K562 (cell line): Measurements from ENCODE around the gene NMNAT2. TPM values are rescaled to one million over a fixed set of nuclear protein-coding genes. Genes with fewer than 3 reads are reported as not detected.

Experiments used
- ATAC-seq: fragments of 200-7000 bp; cut with Tn5 transposase; 3 replicates; pipeline ENCODE4 v1.9.1; 2020; ENCODE audit warnings: moderate library complexity
- BruUV-seq: library from RNA; stranded (reverse); fragments of 400-500 nt; replicated peaks from 2 replicates; lab custom pipeline; 2021; lab: Mats Ljungman, UMichigan
- CTCF ChIA-PET: fragments of 300-600 bp; formaldehyde crosslinking; extraction: SDS; loops from one replicate; lab custom pipeline; 2021; ENCODE audit warnings: low intra/inter-chr PET ratio; lab: Yijun Ruan, JAX
- POLR2A ChIA-PET: fragments of 300-600, 350-650 bp; sonication (Branson Sonifier 250); formaldehyde crosslinking; extraction: SDS; loops from one replicate; lab custom pipeline; 2021; ENCODE audit warnings: antibody characterized with exemption, inconsistent platforms; lab: Yijun Ruan, JAX
- DNase-seq, 4 experiments: peaks; one replicate each; pipeline versions ENCODE4 v3.0.0 to v3.0.0-alpha.2; 2011 to 2018; ENCODE audit warnings: low spot score in 3 of 4, mixed read lengths in 3 of 4; ENCODE audit errors: extremely low read depth in 1 of 4
- FAIRE-seq: peaks from 2 replicates; lab custom pipeline; 2011; peaks lifted over from hg19 to GRCh38; lab: Jason Lieb, UNC
- H2AFZ ChIP-seq: 2 replicates; pipeline ENCODE4 v1.6.0; 2011; ENCODE audit warnings: low read depth, low read length, control low read depth, inconsistent platforms
- H3K27ac ChIP-seq: fragments of 200-600 bp; 3 replicates; pipeline ENCODE4 v1.8.0; 2011; ENCODE audit warnings: low read depth, mild to moderate bottlenecking, control low read depth, inconsistent platforms, low read length, moderate library complexity, mixed read lengths; ENCODE audit errors: extremely low read depth
- H3K27me3 ChIP-seq, 2 experiments: fragments of 300-600 bp in 1 of 2; 2 replicates in 1 of 2; 3 replicates in 1 of 2; pipeline versions ENCODE4 v1.6.0 to v1.8.0; 2011; ENCODE audit warnings: inconsistent platforms in 2 of 2, low read length in 2 of 2, mild to moderate bottlenecking in 1 of 2, mixed read lengths in 1 of 2, moderate library complexity in 1 of 2; ENCODE audit not compliant: control insufficient read depth in 2 of 2, insufficient read depth in 2 of 2
- H3K36me3 ChIP-seq: fragments of 300-600 bp; 3 replicates; pipeline ENCODE4 v1.8.0; 2011; ENCODE audit warnings: mild to moderate bottlenecking, low read length, inconsistent platforms; ENCODE audit not compliant: control insufficient read depth, insufficient read depth
- H3K4me1 ChIP-seq, 2 experiments: fragments of 200-600 bp in 1 of 2; replicated peaks in 1 of 2; 2 replicates in 1 of 2; 3 replicates in 1 of 2; pipeline versions ENCODE4 v1.5.1 to v1.8.0; 2011; ENCODE audit warnings: inconsistent platforms in 2 of 2, low read length in 2 of 2, mild to moderate bottlenecking in 1 of 2, mixed read lengths in 1 of 2, moderate library complexity in 1 of 2; ENCODE audit not compliant: control insufficient read depth in 2 of 2, insufficient read depth in 2 of 2
- H3K4me2 ChIP-seq: 2 replicates; pipeline ENCODE4 v1.6.1; 2011; ENCODE audit warnings: low read length, control low read depth, inconsistent platforms, mixed read lengths; ENCODE audit not compliant: insufficient read depth
- H3K4me3 ChIP-seq: fragments of 200-600 bp; sonication (generic), shearing (Covaris generic); 2 replicates; pipeline ENCODE4 v1.5.1; 2016; ENCODE audit warnings: control low read depth, inconsistent platforms
- H3K79me2 ChIP-seq: fragments of 200-600 bp; 3 replicates; pipeline ENCODE4 v1.8.0; 2011; ENCODE audit warnings: low read length, inconsistent platforms; ENCODE audit not compliant: control insufficient read depth, insufficient read depth
- H3K9ac ChIP-seq, 2 experiments: 2 replicates each; pipeline versions ENCODE4 v1.6.0 to v1.6.1; 2011; ENCODE audit warnings: low read depth in 2 of 2, low read length in 2 of 2, control low read depth in 1 of 2, inconsistent platforms in 1 of 2, mild to moderate bottlenecking in 1 of 2, mixed read lengths in 1 of 2; ENCODE audit not compliant: insufficient read depth in 1 of 2
- H3K9me1 ChIP-seq: one replicate; pipeline ENCODE4 v1.6.0; 2011; ENCODE audit warnings: inconsistent platforms, mild to moderate bottlenecking, low read length, moderate library complexity; ENCODE audit not compliant: control insufficient read depth, insufficient read depth
- H3K9me3 ChIP-seq: replicated peaks from 2 replicates; pipeline ENCODE4 v1.5.1; 2011; ENCODE audit warnings: low read depth, low read length, inconsistent platforms; ENCODE audit not compliant: control insufficient read depth, insufficient read depth
- H4K20me1 ChIP-seq: replicated peaks from 2 replicates; pipeline ENCODE4 v1.6.1; 2011; ENCODE audit warnings: low read length, inconsistent platforms, mixed read lengths; ENCODE audit not compliant: control insufficient read depth, insufficient read depth
- DDX20 ChIP-seq: fragments of 450-650 bp; IDR thresholded peaks from 2 replicates; pipeline ENCODE4 v1.6.1; 2016; ENCODE audit warnings: missing genetic modification characterization, low read depth, mild to moderate bottlenecking, missing compliant biosample characterization, moderate library complexity
- DLX4 ChIP-seq: fragments of 250-450 bp; sonication (Bioruptor Pico); IDR thresholded peaks from 2 replicates; pipeline ENCODE4 v1.6.1; 2021; ENCODE audit warnings: mild to moderate bottlenecking
- EP300 ChIP-seq: IDR thresholded peaks from 2 replicates; pipeline ENCODE4 v1.6.1; 2012; ENCODE audit warnings: low read length, improper control_type of control experiment
- ETV1 ChIP-seq: fragments of 450-650 bp; conservative IDR thresholded peaks from 2 replicates; pipeline ENCODE4 v1.6.1; 2016; ENCODE audit warnings: missing genetic modification characterization, control low read depth, low read depth, missing compliant biosample characterization
- GATA2 ChIP-seq: sonication (generic); formaldehyde crosslinking; IDR thresholded peaks from 2 replicates; pipeline ENCODE4 v1.4.0; 2020; ENCODE audit warnings: mild to moderate bottlenecking, missing genetic modification reagents
- HNRNPUL1 ChIP-seq: fragments of 200-400 bp; formaldehyde crosslinking; IDR thresholded peaks from 2 replicates; pipeline ENCODE4 v1.6.1; 2017; ENCODE audit warnings: low read length
- MAX ChIP-seq: sonication (generic); formaldehyde crosslinking; IDR thresholded peaks from 2 replicates; pipeline ENCODE4 v1.9.0; 2022; ENCODE audit warnings: mild to moderate bottlenecking, missing genetic modification reagents
- PHB ChIP-seq: fragments of 250-450 bp; sonication (Bioruptor Pico); IDR thresholded peaks from 2 replicates; pipeline ENCODE4 v1.5.0; 2021
- TEAD2 ChIP-seq: fragments of 450-650 bp; IDR thresholded peaks from 2 replicates; pipeline ENCODE4 v1.6.1; 2016; ENCODE audit warnings: missing genetic modification characterization, control low read depth, missing compliant biosample characterization
- THAP7 ChIP-seq: fragments of 250-450 bp; sonication (Bioruptor Pico); IDR thresholded peaks from 2 replicates; pipeline ENCODE4 v1.5.0; 2021
- ZNF12 ChIP-seq: sonication (generic); formaldehyde crosslinking; IDR thresholded peaks from 2 replicates; pipeline ENCODE4 v1.4.0; 2020; ENCODE audit warnings: mild to moderate bottlenecking, missing genetic modification reagents
- ZNF174 ChIP-seq: fragments of 250-450 bp; sonication (Bioruptor Pico); IDR thresholded peaks from 2 replicates; pipeline ENCODE4 v1.4.0; 2020; ENCODE audit warnings: mild to moderate bottlenecking
- ZNF395 ChIP-seq: fragments of 200-800 bp; sonication (Bioruptor generic); IDR thresholded peaks from 2 replicates; pipeline ENCODE4 v1.6.1; 2017; ENCODE audit warnings: missing genetic modification characterization, missing compliant biosample characterization
- ZNF431 ChIP-seq: sonication (generic); formaldehyde crosslinking; IDR thresholded peaks from 2 replicates; pipeline ENCODE4 v1.8.0; 2022; ENCODE audit warnings: mild to moderate bottlenecking, missing genetic modification reagents
- ZNF79 ChIP-seq: fragments of 250-450 bp; sonication (Bioruptor Pico); IDR thresholded peaks from 2 replicates; pipeline ENCODE4 v1.4.0; 2020; ENCODE audit warnings: low read depth, mild to moderate bottlenecking, moderate library complexity
- WGBS: fragments of 100-300 bp; shearing (Covaris generic); methylation state at CpG from one replicate; pipeline ENCODE4 v1.1.6; 2016; ENCODE audit warnings: low coverage, mixed read lengths; ENCODE audit not compliant: insufficient coverage; ENCODE audit errors: missing lambda C conversion rate; 5-methylcytosine and 5-hydroxymethylcytosine counted together
- in situ Hi-C: fragments of 300-500 bp; cut with MboI; formaldehyde crosslinking; loops from 4 replicates; pipeline ENCODE4 v1.15.0; 2018; ENCODE audit warnings: inconsistent platforms, mixed read lengths
- intact Hi-C: fragments of 100-400 bp; cut with micrococcal nuclease; formaldehyde crosslinking; loops from 2 replicates; pipeline ENCODE4 v1.14.2; 2022
- polyA plus RNA-seq, 8 experiments: library from polyadenylated mRNA; depleted of rRNA in 4 of 8; stranded (reverse) in 5 of 8; unstranded in 3 of 8; fragments of >200 nt; fragmentation: Nextera tagmentation in 2 of 8; fragmentation: Illumina TruSeq in 1 of 8; extraction: Ambion mirVana in 2 of 8; extraction: Trizol in 1 of 8; gene quantifications; 2 replicates each; pipeline versions ENCODE4 v1.2.1 to v1.2.3, GENCODE V29; 2011 to 2014; ENCODE audit warnings: inconsistent platforms in 1 of 8, missing spikeins in 1 of 8
- total RNA-seq, 7 experiments: library from RNA; depleted of rRNA in 6 of 7; stranded (reverse); fragments of >200 nt in 6 of 7; fragmentation: Illumina TruSeq in 2 of 7; extraction: Trizol in 2 of 7; gene quantifications; 2 replicates each; pipeline versions ENCODE4 v1.2.1 to v1.2.3, GENCODE V29; 2011 to 2021; ENCODE audit warnings: low replicate concordance in 1 of 7

Gene NMNAT2
- total and polyA plus RNA-seq, 9 of the 15 experiments (the other 6 are each of a cell fraction or from before 2014, with no cell fraction given) = not detected

GRCh38 chr1:183277821-183278738 lies 140.1 kb downstream of the NMNAT2 start:
- intact Hi-C loops (no loop called here), in situ Hi-C loops (no loop called here)
- no peak overlapping the region for H3K27ac ChIP-seq
- peaks cover 11 to 46% of the 10 kb centered on the region in 2 experiments; a peak in 4 of 5 replicates for H3K27me3 ChIP-seq
- H3K4me1 ChIP-seq = no peaks in the 10 kb centered on the region
- H2AFZ ChIP-seq = no peak overlapping the region
- no peak overlapping the region for H3K9ac ChIP-seq
- no peaks in the 10 kb centered on the region for H3K9me1 ChIP-seq
- POLR2A ChIA-PET = interaction anchor here (0.6 to 1.4 kb wide), 2 partner anchors 15 to 524 kb away, joined by 3 to 4 read pairs; no protein-coding TSS in a partner anchor
- CTCF ChIA-PET = interaction anchor here (0.7 kb wide), 1 partner anchor 486 kb away, joined by 4 read pairs; no protein-coding TSS in a partner anchor
- H3K4me2 ChIP-seq = no peak overlapping the region
- no peak for ATAC-seq
- no TSS peak for BruUV-seq
- H3K9me3 ChIP-seq = no peaks in the 10 kb centered on the region
- no peak for FAIRE-seq
- no peaks in the 10 kb centered on the region for H3K36me3 ChIP-seq
- H4K20me1 ChIP-seq = 0 out of 2 replicates have a peak, but pooled peaks cover 9% of the 10 kb centered on the region
- H3K79me2 ChIP-seq = no peaks in the 10 kb centered on the region
- no peak overlapping the region for H3K4me3 ChIP-seq
- 0% methylated on average over 7 of the region's 7 CpGs for WGBS
- no peak for DNase-seq
- no peak for TF ChIP-seq TEAD2 (tag)
- TF ChIP-seq ZNF174 (CRISPR knock-in tag) = no peak
- no peak for TF ChIP-seq THAP7
- no peak for TF ChIP-seq PHB (CRISPR knock-in tag)
- TF ChIP-seq ETV1 (tag) = no peak
- TF ChIP-seq ZNF79 (CRISPR knock-in tag) = no peak
- TF ChIP-seq ZNF395 (CRISPR knock-in tag) = no peak
- TF ChIP-seq HNRNPUL1 = no peak
- no peak for TF ChIP-seq ZNF431 (CRISPR knock-in tag)
- no peak for TF ChIP-seq GATA2 (CRISPR knock-in tag)
- TF ChIP-seq DDX20 = no peak
- no peak for TF ChIP-seq ZNF12 (CRISPR knock-in tag)
- TF ChIP-seq DLX4 (CRISPR knock-in tag) = no peak
- TF ChIP-seq EP300 = no peak
- TF ChIP-seq MAX = no peak
